ENCODE results near the gene MRI1. TPM values are rescaled to one million over a fixed set of nuclear protein-coding genes. Genes with fewer than 3 reads are reported as not detected.
A peak's percentile ranks its signal among the peaks of the same experiment; 100 is the strongest.

MRI1 gene
- total and polyA plus RNA-seq, 2 of the 4 experiments (the other 2 are of a cell fraction): 26.7 to 37.6 TPM

GRCh38 chr19:13757805-13758772, 6.2 kb upstream of the MRI1 start:
- in situ Hi-C loops (cut with MboI; ENCODE audit: low sequenced_read_pairs): loop anchor here (25.0 kb wide), 1 partner anchor 329 kb away; the partner anchor contains the start of genes C19orf67 and SAMD1
- Histone ChIP-seq H3K18ac (ENCODE audit: low read depth, low read length) (no peak overlapping the region), H2BK20ac (ENCODE audit: low read depth, low read length) (no peak overlapping the region), H3K27ac (ENCODE audit: insufficient read depth, low read length) (no peak overlapping the region), H2BK120ac (ENCODE audit: low read depth, low read length) (no peak overlapping the region), H2BK5ac (ENCODE audit: low read depth, low read length, poor library complexity, severe bottlenecking) (no peak overlapping the region), H2AK9ac (replicated peaks; ENCODE audit: low read depth, low read length, poor library complexity) (peak overlapping the region; percentile 9), H3K14ac (replicated peaks; ENCODE audit: low read depth, low read length) (no peak overlapping the region), H3K23ac (ENCODE audit: low read depth, low read length) (no peak overlapping the region), H3K79me1 (ENCODE audit: low read depth in 1 of 2, low read length in 2 of 2) (peaks cover under 1 to 22% of the 10 kb centered on the region in 2 experiments; a peak in 3 of 4 replicates), H3K9ac (ENCODE audit: low read depth, low read length) (no peak overlapping the region), H4K91ac (ENCODE audit: insufficient read depth, low read depth, low read length) (no peak overlapping the region), H4K5ac (ENCODE audit: low read depth, low read length) (no peak overlapping the region), H3K4me3 (ENCODE audit: insufficient read depth, low read depth, low read length) (no peak overlapping the region), H4K8ac (ENCODE audit: low read depth in 2 of 2, low read length in 2 of 2) (no peak overlapping the region), H3K36me3 (ENCODE audit: control insufficient read depth, insufficient read depth, low read length) (peaks cover 78% of the 10 kb centered on the region), H3K9me3 (ENCODE audit: control insufficient read depth, insufficient read depth, low read length) (no peaks in the 10 kb centered on the region), H3K27me3 (ENCODE audit: control insufficient read depth, insufficient read depth, low read length) (no peaks in the 10 kb centered on the region), H2AK5ac (ENCODE audit: low read depth, low read length) (no peak overlapping the region), H2AFZ (replicated peaks; ENCODE audit: low read length, poor library complexity) (no peak overlapping the region), H3K56ac (ENCODE audit: extremely low read depth, insufficient read depth, low read length) (no peak overlapping the region), H4K20me1 (ENCODE audit: insufficient read depth, low read length) (no peaks in the 10 kb centered on the region; the same call in 1 of the 2 replicates), H3K9me1 (ENCODE audit: insufficient read depth, low read length) (no peaks in the 10 kb centered on the region), H3K4me2 (ENCODE audit: low read depth, low read length) (no peak overlapping the region), H2BK15ac (ENCODE audit: low read depth, low read length) (no peak overlapping the region), H3K4me1 (ENCODE audit: control insufficient read depth, insufficient read depth, low read length) (no peaks in the 10 kb centered on the region), H3K4ac (ENCODE audit: low read depth, low read length) (no peak overlapping the region)
- DNase-seq (no peak), ATAC-seq (ENCODE audit: low read depth) (no peak)
- no TSS peak for BruUV-seq (replicated peaks)
- intact Hi-C loops (cut with micrococcal nuclease): no loop called here
- POLR2A ChIA-PET (ENCODE audit: unreplicated experiment): no interaction called here
- WGBS, 2 experiments (ENCODE audit: extremely low coverage in 2 of 2, insufficient read length in 1 of 2): 92% methylated on average over 11 of the region's 15 CpGs; no CpG with 5 or more reads in 1 of the 2 experiments
- dilution Hi-C loops (cut with HindIII; ENCODE audit: low sequenced_read_pairs, unreplicated experiment): no loop called here
- TF ChIP-seq CEBPB (IDR thresholded peaks at IDR 0.05; ENCODE audit: low read depth, low read length) (no peak), MXI1 (IDR thresholded peaks at IDR 0.05; ENCODE audit: borderline replicate concordance, low read depth, low read length) (no peak), SMC3 (IDR thresholded peaks at IDR 0.05; ENCODE audit: low read depth, low read length) (no peak), NFE2L2 (IDR thresholded peaks at IDR 0.05; ENCODE audit: low read depth, low read length) (no peak), CHD1 (IDR thresholded peaks at IDR 0.05; ENCODE audit: low read depth, low read length) (no peak), MAFK (IDR thresholded peaks at IDR 0.05; ENCODE audit: low read depth, low read length) (peak; percentile 51; the same call in 1 of the 2 replicates)
- TF ChIP-seq, protein P1, sequence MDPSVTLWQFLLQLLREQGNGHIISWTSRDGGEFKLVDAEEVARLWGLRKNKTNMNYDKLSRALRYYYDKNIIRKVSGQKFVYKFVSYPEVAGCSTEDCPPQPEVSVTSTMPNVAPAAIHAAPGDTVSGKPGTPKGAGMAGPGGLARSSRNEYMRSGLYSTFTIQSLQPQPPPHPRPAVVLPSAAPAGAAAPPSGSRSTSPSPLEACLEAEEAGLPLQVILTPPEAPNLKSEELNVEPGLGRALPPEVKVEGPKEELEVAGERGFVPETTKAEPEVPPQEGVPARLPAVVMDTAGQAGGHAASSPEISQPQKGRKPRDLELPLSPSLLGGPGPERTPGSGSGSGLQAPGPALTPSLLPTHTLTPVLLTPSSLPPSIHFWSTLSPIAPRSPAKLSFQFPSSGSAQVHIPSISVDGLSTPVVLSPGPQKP (IDR thresholded peaks at IDR 0.05; ENCODE audit: borderline replicate concordance, low read depth, low read length): no peak
- CTCF ChIA-PET: no interaction called here

All from IMR-90 (cell line).